Stomach smooth muscle (tissue), 2 donors: Measurements from ENCODE around the gene POLD1.
"Not testable (repeated sequence)": the region's sequence is repeated elsewhere in the genome, so short reads cannot be mapped to it uniquely, and the experiment has no call there.

Experiments
- H3K27ac ChIP-seq: one replicate; pipeline ENCODE4 v1.7.0; 2013; ENCODE audit warnings: mild to moderate bottlenecking, low read length, inconsistent platforms
- H3K27me3 ChIP-seq, 2 donors: one replicate each; pipeline ENCODE4 v1.7.0; 2013; ENCODE audit warnings: low read length in 2 of 2; ENCODE audit not compliant: insufficient read depth in 2 of 2, control insufficient read depth in 1 of 2
- H3K36me3 ChIP-seq, 2 donors: one replicate each; pipeline ENCODE4 v1.7.0; 2013; ENCODE audit warnings: low read length in 2 of 2; ENCODE audit not compliant: control insufficient read depth in 2 of 2, insufficient read depth in 2 of 2
- H3K4me1 ChIP-seq: one replicate; pipeline ENCODE4 v1.7.0; 2013; ENCODE audit warnings: low read length; ENCODE audit not compliant: control insufficient read depth, insufficient read depth
- H3K4me3 ChIP-seq, 2 donors: one replicate each; pipeline ENCODE4 v1.7.0; 2013; ENCODE audit warnings: low read length in 2 of 2
- H3K9ac ChIP-seq, 2 donors: one replicate each; pipeline ENCODE4 v1.7.0; 2013; ENCODE audit warnings: low read length in 2 of 2, mild to moderate bottlenecking in 1 of 2
- H3K9me3 ChIP-seq, 2 donors: one replicate each; pipeline ENCODE4 v1.7.0; 2013; ENCODE audit warnings: low read length in 2 of 2; ENCODE audit not compliant: control insufficient read depth in 2 of 2
- donor health status: healthy.
- donor health status: Pancreatic carcinoma.

Gene POLD1

GRCh38 chr19:50381881-50382729 lies 2.0 kb upstream of the POLD1 start:
- peaks cover 19 to 42% of the 10 kb centered on the region in 2 donors for H3K36me3 ChIP-seq

GRCh38 chr19:50383001-50383851 lies 921 bp upstream of the POLD1 start:
- Histone ChIP-seq H3K27ac (peak overlapping the region; percentile 73), H3K27me3 (no peaks in the 10 kb centered on the region), H3K4me1 (peaks cover 22% of the 10 kb centered on the region), H3K9ac (peak overlapping the region; percentile 68 to 74), H3K9me3 (no peaks in the 10 kb centered on the region), H3K4me3 (peak overlapping the region; percentile 62 to 82), H3K36me3 (peaks cover 21 to 37% of the 10 kb centered on the region in 2 donors)

More at GRCh38 chr19:50381881-50382729, 2.0 kb upstream of the POLD1 start:
- Histone ChIP-seq H3K27ac (no peak overlapping the region), H3K4me3 (no peak overlapping the region), H3K9me3 (no peaks in the 10 kb centered on the region), H3K9ac (no peak overlapping the region), H3K4me1 (peaks cover 22% of the 10 kb centered on the region), H3K27me3 (no peaks in the 10 kb centered on the region)

- peak overlapping the region; percentile 74 to 87 for H3K9ac ChIP-seq
- peak overlapping the region; percentile 73 for H3K27ac ChIP-seq
- H3K36me3 ChIP-seq = peaks cover 9 to 20% of the 10 kb centered on the region in 2 donors
Observed at GRCh38 chr19:50384685-50385535, 763 bp downstream of the POLD1 start.

GRCh38 chr19:50387176-50387867 lies 3.2 kb downstream of the POLD1 start:
- Histone ChIP-seq H3K36me3 (peaks cover 3 to 4% of the 10 kb centered on the region in 2 donors), H3K4me3 (no peak overlapping the region), H3K4me1 (peaks cover 19% of the 10 kb centered on the region), H3K9me3 (no peaks in the 10 kb centered on the region), H3K27me3 (no peaks in the 10 kb centered on the region), H3K9ac (peak overlapping the region in 1 of 2 donors; percentile 9), H3K27ac (no peak overlapping the region)

More at GRCh38 chr19:50384685-50385535, 763 bp downstream of the POLD1 start:
- H3K9me3 ChIP-seq = no peaks in the 10 kb centered on the region
- H3K4me1 ChIP-seq = peaks cover 19% of the 10 kb centered on the region
- H3K4me3 ChIP-seq = peak overlapping the region; percentile 74 to 82
- H3K27me3 ChIP-seq = no peaks in the 10 kb centered on the region

GRCh38 chr19:50387868-50388245 lies 3.7 kb downstream of the POLD1 start:
- H3K27me3 ChIP-seq = no peaks in the 10 kb centered on the region
- H3K9ac ChIP-seq = peak overlapping the region in 1 of 2 donors; percentile 9
- peaks cover 2 to 4% of the 10 kb centered on the region in 2 donors for H3K36me3 ChIP-seq
- no peak overlapping the region for H3K4me3 ChIP-seq
- H3K4me1 ChIP-seq = peaks cover 19% of the 10 kb centered on the region
- H3K27ac ChIP-seq = no peak overlapping the region
- H3K9me3 ChIP-seq = no peaks in the 10 kb centered on the region

GRCh38 chr19:50390295-50390694 lies 6.1 kb downstream of the POLD1 start:
- H3K4me1 ChIP-seq, H3K9me3 ChIP-seq, H3K27me3 ChIP-seq, H3K9ac ChIP-seq, H3K4me3 ChIP-seq, H3K27ac ChIP-seq, H3K36me3 ChIP-seq: not testable (repeated sequence)

- H3K4me3 ChIP-seq, H3K27me3 ChIP-seq, H3K9me3 ChIP-seq, H3K9ac ChIP-seq, H3K27ac ChIP-seq, H3K36me3 ChIP-seq, H3K4me1 ChIP-seq: not testable (repeated sequence)
Observed at GRCh38 chr19:50390952-50391351, 6.8 kb downstream of the POLD1 start.

GRCh38 chr19:50392759-50393158 lies 8.6 kb downstream of the POLD1 start:
- Histone ChIP-seq H3K27ac (no peak overlapping the region), H3K36me3 (peaks cover 0 to 2% of the 10 kb centered on the region in 2 donors), H3K9me3 (no peaks in the 10 kb centered on the region), H3K27me3 (no peaks in the 10 kb centered on the region), H3K4me1 (no peaks in the 10 kb centered on the region), H3K9ac (no peak overlapping the region), H3K4me3 (no peak overlapping the region)

- Histone ChIP-seq H3K4me1 (no peaks in the 10 kb centered on the region), H3K27ac (no peak overlapping the region), H3K9me3 (no peaks in the 10 kb centered on the region), H3K4me3 (no peak overlapping the region), H3K36me3 (no peaks in the 10 kb centered on the region), H3K9ac (no peak overlapping the region), H3K27me3 (no peaks in the 10 kb centered on the region)
Observed at GRCh38 chr19:50393589-50393988, 9.4 kb downstream of the POLD1 start.

GRCh38 chr19:50394017-50394416 lies 9.9 kb downstream of the POLD1 start:
- Histone ChIP-seq H3K36me3 (no peaks in the 10 kb centered on the region), H3K9ac (no peak overlapping the region), H3K9me3 (no peaks in the 10 kb centered on the region), H3K4me1 (no peaks in the 10 kb centered on the region), H3K27ac (no peak overlapping the region), H3K4me3 (no peak overlapping the region), H3K27me3 (no peaks in the 10 kb centered on the region)
